ENCODE data around the gene ARSK.
A peak's percentile ranks its signal among the peaks of the same experiment; 100 is the strongest.

DNA sequence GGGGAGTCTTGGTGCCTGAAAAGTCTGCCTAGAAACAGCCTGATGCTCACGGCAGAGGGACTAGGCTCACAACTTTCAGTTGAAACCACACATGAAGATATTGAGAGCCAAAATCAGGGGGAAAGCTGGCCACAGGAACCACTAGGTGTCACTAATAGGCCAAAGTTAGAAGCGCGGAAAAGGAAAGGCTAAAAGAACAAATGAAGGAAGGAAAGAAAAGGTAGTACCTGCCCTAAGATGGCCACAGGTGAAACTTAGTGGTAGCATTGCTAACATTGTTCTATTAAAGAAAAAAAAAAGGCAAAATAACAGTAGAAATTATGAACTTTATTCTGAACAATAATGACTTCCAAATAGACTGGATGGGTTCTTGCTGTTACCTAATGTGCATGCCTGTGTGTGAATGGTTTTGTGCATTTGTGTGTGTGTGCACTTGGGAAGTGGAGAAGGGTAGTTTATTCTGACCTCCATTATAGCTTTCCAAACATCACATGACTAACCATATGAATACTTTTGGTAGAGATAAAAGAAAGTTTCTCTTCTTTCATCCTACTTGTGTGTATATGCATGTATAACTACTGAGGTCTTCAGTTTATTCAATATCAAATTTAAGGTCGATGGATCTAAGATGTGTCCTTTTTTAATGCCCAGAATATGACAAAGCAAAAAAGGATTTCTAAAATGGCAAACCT is 89.6 kb downstream of the ARSK start:
- TF ChIP-seq POLR2A (IDR thresholded peaks at IDR 0.05; ENCODE audit: low read depth, low read length) (no peak), RAD21 (IDR thresholded peaks at IDR 0.05; ENCODE audit: low read length) (peak; percentile 80), RFX5 (IDR thresholded peaks at IDR 0.05; ENCODE audit: low read depth, low read length) (no peak), MXI1 (IDR thresholded peaks at IDR 0.05; ENCODE audit: borderline replicate concordance, low read depth, low read length) (no peak), CHD1 (IDR thresholded peaks at IDR 0.05; ENCODE audit: low read depth, low read length) (no peak)
- TF ChIP-seq, protein P1, sequence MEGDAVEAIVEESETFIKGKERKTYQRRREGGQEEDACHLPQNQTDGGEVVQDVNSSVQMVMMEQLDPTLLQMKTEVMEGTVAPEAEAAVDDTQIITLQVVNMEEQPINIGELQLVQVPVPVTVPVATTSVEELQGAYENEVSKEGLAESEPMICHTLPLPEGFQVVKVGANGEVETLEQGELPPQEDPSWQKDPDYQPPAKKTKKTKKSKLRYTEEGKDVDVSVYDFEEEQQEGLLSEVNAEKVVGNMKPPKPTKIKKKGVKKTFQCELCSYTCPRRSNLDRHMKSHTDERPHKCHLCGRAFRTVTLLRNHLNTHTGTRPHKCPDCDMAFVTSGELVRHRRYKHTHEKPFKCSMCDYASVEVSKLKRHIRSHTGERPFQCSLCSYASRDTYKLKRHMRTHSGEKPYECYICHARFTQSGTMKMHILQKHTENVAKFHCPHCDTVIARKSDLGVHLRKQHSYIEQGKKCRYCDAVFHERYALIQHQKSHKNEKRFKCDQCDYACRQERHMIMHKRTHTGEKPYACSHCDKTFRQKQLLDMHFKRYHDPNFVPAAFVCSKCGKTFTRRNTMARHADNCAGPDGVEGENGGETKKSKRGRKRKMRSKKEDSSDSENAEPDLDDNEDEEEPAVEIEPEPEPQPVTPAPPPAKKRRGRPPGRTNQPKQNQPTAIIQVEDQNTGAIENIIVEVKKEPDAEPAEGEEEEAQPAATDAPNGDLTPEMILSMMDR (conservative IDR thresholded peaks at IDR 0.05; ENCODE audit: low read depth, low read length) = peak; percentile 78
